IMR-90 (cell line): ENCODE results near the gene EIF3A. TPM values are rescaled to one million over a fixed set of nuclear protein-coding genes. Genes with fewer than 3 reads are reported as not detected.

ENCODE experiments used
- ATAC-seq: fragments of 200-7000 bp; cut with Tn5 transposase; 2 replicates; pipeline ENCODE4 v1.9.1; 2020; ENCODE audit warnings: low read depth, mild to moderate bottlenecking, moderate library complexity
- BruUV-seq: library from RNA; stranded (reverse); fragments of 400-500 nt; replicated peaks from 2 replicates; lab custom pipeline; 2021; lab: Mats Ljungman, UMichigan
- CTCF ChIA-PET: fragments of 300-600 bp; formaldehyde crosslinking; extraction: SDS; loops from one replicate; lab custom pipeline; 2021; ENCODE audit warnings: antibody characterized with exemption; lab: Yijun Ruan, JAX
- POLR2A ChIA-PET: fragments of 300-600 bp; sonication (Branson Sonifier 250); formaldehyde crosslinking; loops from one replicate; lab custom pipeline; 2022; ENCODE audit warnings: antibody characterized with exemption; ENCODE audit not compliant: unreplicated experiment; lab: Charles Lee
- DNase-seq: peaks from one replicate; pipeline ENCODE4 v3.0.0; 2013
- H2AFZ ChIP-seq: replicated peaks from 2 replicates; pipeline ENCODE3; 2013; ENCODE audit warnings: low read length, mild to moderate bottlenecking; ENCODE audit not compliant: poor library complexity
- H2AK5ac ChIP-seq: 2 replicates; pipeline ENCODE4 v1.6.1; 2013; ENCODE audit warnings: low read depth, low read length, inconsistent platforms
- H2AK9ac ChIP-seq: replicated peaks from 2 replicates; pipeline ENCODE3; 2013; ENCODE audit warnings: mild to moderate bottlenecking, low read depth, low read length, moderate library complexity; ENCODE audit not compliant: poor library complexity
- H2BK120ac ChIP-seq: 2 replicates; pipeline ENCODE4 v1.6.1; 2013; ENCODE audit warnings: low read depth, low read length, inconsistent platforms
- H2BK15ac ChIP-seq: 3 replicates; pipeline ENCODE4 v1.6.1; 2013; ENCODE audit warnings: low read depth, low read length, inconsistent platforms
- H2BK20ac ChIP-seq: 2 replicates; pipeline ENCODE4 v1.6.1; 2013; ENCODE audit warnings: low read depth, mild to moderate bottlenecking, inconsistent platforms, low read length, moderate library complexity
- H2BK5ac ChIP-seq: 2 replicates; pipeline ENCODE4 v1.6.1; 2013; ENCODE audit warnings: mild to moderate bottlenecking, low read depth, low read length, inconsistent platforms; ENCODE audit not compliant: poor library complexity, severe bottlenecking
- H3K14ac ChIP-seq: replicated peaks from 2 replicates; pipeline ENCODE4 v1.6.1; 2013; ENCODE audit warnings: low read depth, low read length, inconsistent platforms
- H3K18ac ChIP-seq: 2 replicates; pipeline ENCODE4 v1.6.1; 2013; ENCODE audit warnings: low read depth, low read length, control low read depth
- H3K23ac ChIP-seq: 2 replicates; pipeline ENCODE4 v1.6.1; 2013; ENCODE audit warnings: low read depth, low read length, inconsistent platforms
- H3K27ac ChIP-seq: 2 replicates; pipeline ENCODE4 v1.5.1; 2013; ENCODE audit warnings: mild to moderate bottlenecking, control low read depth, low read length; ENCODE audit not compliant: insufficient read depth
- H3K27me3 ChIP-seq: 2 replicates; pipeline ENCODE4 v1.6.1; 2013; ENCODE audit warnings: low read length; ENCODE audit not compliant: control insufficient read depth, insufficient read depth
- H3K36me3 ChIP-seq: 2 replicates; pipeline ENCODE4 v1.6.1; 2013; ENCODE audit warnings: low read length, mixed read lengths; ENCODE audit not compliant: control insufficient read depth, insufficient read depth
- H3K4ac ChIP-seq: 2 replicates; pipeline ENCODE4 v1.6.1; 2013; ENCODE audit warnings: low read depth, low read length, inconsistent platforms
- H3K4me1 ChIP-seq: 2 replicates; pipeline ENCODE4 v1.6.1; 2013; ENCODE audit warnings: low read length, mixed read lengths; ENCODE audit not compliant: control insufficient read depth, insufficient read depth
- H3K4me2 ChIP-seq: 2 replicates; pipeline ENCODE4 v1.6.1; 2013; ENCODE audit warnings: low read depth, mild to moderate bottlenecking, control low read depth, low read length, moderate library complexity
- H3K4me3 ChIP-seq: 2 replicates; pipeline ENCODE4 v1.5.1; 2013; ENCODE audit warnings: low read depth, mild to moderate bottlenecking, control low read depth, low read length, moderate library complexity; ENCODE audit not compliant: insufficient read depth
- H3K56ac ChIP-seq: 2 replicates; pipeline ENCODE4 v1.6.1; 2013; ENCODE audit warnings: low read length, inconsistent platforms; ENCODE audit not compliant: insufficient read depth; ENCODE audit errors: extremely low read depth
- H3K79me1 ChIP-seq, 2 experiments: 2 replicates each; pipeline ENCODE4 v1.6.1; 2013; ENCODE audit warnings: low read length in 2 of 2, inconsistent platforms in 1 of 2, low read depth in 1 of 2
- H3K9ac ChIP-seq: 2 replicates; pipeline ENCODE4 v1.6.1; 2013; ENCODE audit warnings: low read depth, low read length, control low read depth
- H3K9me1 ChIP-seq: 2 replicates; pipeline ENCODE4 v1.6.1; 2013; ENCODE audit warnings: low read length, inconsistent platforms; ENCODE audit not compliant: insufficient read depth
- H3K9me3 ChIP-seq: 2 replicates; pipeline ENCODE4 v1.6.1; 2013; ENCODE audit warnings: low read length; ENCODE audit not compliant: control insufficient read depth, insufficient read depth
- H4K20me1 ChIP-seq: 2 replicates; pipeline ENCODE4 v1.6.1; 2013; ENCODE audit warnings: low read length, inconsistent platforms; ENCODE audit not compliant: insufficient read depth
- H4K5ac ChIP-seq: 2 replicates; pipeline ENCODE4 v1.6.1; 2013; ENCODE audit warnings: mild to moderate bottlenecking, low read depth, low read length, control low read depth
- H4K8ac ChIP-seq, 2 experiments: 2 replicates each; pipeline ENCODE4 v1.6.1; 2013; ENCODE audit warnings: low read depth in 2 of 2, low read length in 2 of 2, control low read depth in 1 of 2, inconsistent platforms in 1 of 2
- H4K91ac ChIP-seq: 2 replicates; pipeline ENCODE4 v1.6.1; 2013; ENCODE audit warnings: low read depth, low read length, inconsistent platforms; ENCODE audit not compliant: insufficient read depth
- CEBPB ChIP-seq: IDR thresholded peaks from 2 replicates; pipeline ENCODE4 v1.6.1; 2012; ENCODE audit warnings: low read depth, low read length, improper control_type of control experiment
- CHD1 ChIP-seq: IDR thresholded peaks from 2 replicates; pipeline ENCODE4 v1.6.1; 2012; ENCODE audit warnings: low read depth, low read length, improper control_type of control experiment
- ELK1 ChIP-seq: fragments of 150-350 bp; IDR thresholded peaks from 2 replicates; pipeline ENCODE4 v1.6.1; 2016; ENCODE audit warnings: low read depth, mild to moderate bottlenecking, low read length, moderate library complexity, borderline replicate concordance
- FOS ChIP-seq: fragments of 150-350 bp; IDR thresholded peaks from 2 replicates; pipeline ENCODE4 v1.6.1; 2016; ENCODE audit warnings: low read depth, low read length
- MAFK ChIP-seq: IDR thresholded peaks from 2 replicates; pipeline ENCODE4 v1.6.1; 2012; ENCODE audit warnings: low read depth, low read length, improper control_type of control experiment
- MAZ ChIP-seq: IDR thresholded peaks from 2 replicates; pipeline ENCODE4 v1.6.1; 2012; ENCODE audit warnings: low read depth, mild to moderate bottlenecking, low read length, improper control_type of control experiment, moderate library complexity, borderline replicate concordance
- NFE2L2 ChIP-seq: fragments of 150-350 bp; IDR thresholded peaks from 2 replicates; pipeline ENCODE4 v1.6.1; 2016; ENCODE audit warnings: low read depth, mild to moderate bottlenecking, low read length
- POLR2A ChIP-seq: IDR thresholded peaks from 2 replicates; pipeline ENCODE4 v1.6.1; 2012; ENCODE audit warnings: mild to moderate bottlenecking, low read depth, low read length
- RAD21 ChIP-seq: IDR thresholded peaks from 2 replicates; pipeline ENCODE4 v1.6.1; 2012; ENCODE audit warnings: low read length, improper control_type of control experiment
- SMC3 ChIP-seq: fragments of 150-350 bp; IDR thresholded peaks from 2 replicates; pipeline ENCODE4 v1.6.1; 2016; ENCODE audit warnings: low read depth, mild to moderate bottlenecking, antibody characterized with exemption, low read length, moderate library complexity
- USF2 ChIP-seq: fragments of 150-350 bp; IDR thresholded peaks from 2 replicates; pipeline ENCODE4 v1.6.1; 2017; ENCODE audit warnings: mild to moderate bottlenecking, antibody characterized with exemption, low read length, low read depth
- WGBS, 2 experiments: methylation state at CpG; one replicate each; pipeline versions ENCODE4 v1.1.5 to v1.1.7; 2013; ENCODE audit warnings: missing lambda C conversion rate in 2 of 2; ENCODE audit not compliant: insufficient read length in 1 of 2; ENCODE audit errors: extremely low coverage in 2 of 2; 5-methylcytosine and 5-hydroxymethylcytosine counted together
- dilution Hi-C: fragments of 300-500 bp; cut with HindIII; formaldehyde crosslinking; loops from one replicate; pipeline ENCODE4 v1.14.3; 2018; ENCODE audit warnings: low sequenced_read_pairs; ENCODE audit not compliant: unreplicated experiment
- in situ Hi-C: fragments of 300-500 bp; cut with MboI; formaldehyde crosslinking; loops from 3 replicates; pipeline ENCODE4 v1.14.3; 2019; ENCODE audit warnings: low sequenced_read_pairs, inconsistent platforms, mixed read lengths
- intact Hi-C: fragments of 100-400 bp; cut with micrococcal nuclease; formaldehyde crosslinking; loops from 2 replicates; pipeline ENCODE4 v1.10.0; 2022
- polyA plus RNA-seq, 3 experiments: library from polyadenylated mRNA; depleted of rRNA; stranded (reverse); fragments of >200 nt; gene quantifications; 2 replicates each; pipeline ENCODE4 v1.2.3, GENCODE V29; 2012; ENCODE audit warnings: low replicate concordance in 1 of 3
- total RNA-seq: library from RNA; depleted of rRNA; stranded (reverse); fragments of >200 nt; gene quantifications from 2 replicates; pipeline ENCODE4 v1.2.3, GENCODE V29; 2012

Gene EIF3A
- total and polyA plus RNA-seq, 2 of the 4 experiments (the other 2 are of a cell fraction): 49.6 to 145 TPM

GRCh38 chr10:119006451-119007210 lies 74.0 kb downstream of the EIF3A start (continued):
- TF ChIP-seq USF2 (no peak; the same call in 1 of the 2 replicates), MAZ (no peak)

DNA sequence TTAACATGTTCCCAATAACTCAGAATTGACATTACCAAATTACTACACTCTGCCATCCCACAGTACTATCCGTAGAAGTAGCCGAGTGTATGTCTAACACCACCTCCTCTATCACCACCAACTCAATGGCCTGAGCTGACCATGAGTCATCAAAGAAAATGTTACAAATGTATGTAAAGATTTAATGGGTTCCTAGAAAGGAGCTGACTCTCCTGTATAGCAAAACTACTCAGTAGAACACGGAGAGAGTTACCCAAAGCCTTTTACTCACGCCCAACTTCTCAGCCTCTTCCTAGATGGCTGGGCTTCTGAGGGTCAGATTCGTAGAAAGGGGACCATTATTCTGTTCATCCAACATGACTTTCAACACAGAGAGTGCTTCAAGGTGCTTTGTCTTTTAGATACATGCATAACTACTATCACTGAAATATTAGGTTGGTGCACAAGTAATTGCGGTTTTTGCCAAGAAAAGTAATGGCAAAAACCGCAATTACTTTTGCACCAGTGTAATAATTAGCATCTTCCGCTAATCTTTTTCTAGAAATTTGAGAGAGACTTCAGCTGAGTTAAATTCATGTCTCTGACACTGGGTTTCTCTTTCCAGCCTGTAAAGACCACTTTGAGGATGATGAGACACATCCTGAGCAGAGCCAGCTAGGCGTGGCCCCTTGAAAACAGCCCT lies 75.1 kb downstream of the EIF3A start:
- Histone ChIP-seq H2AFZ (no peak overlapping the region), H3K36me3 (no peaks in the 10 kb centered on the region), H2AK9ac (no peak overlapping the region), H3K9me1 (peaks cover 13% of the 10 kb centered on the region), H3K56ac (no peak overlapping the region), H4K8ac (no peak overlapping the region), H4K91ac (no peak overlapping the region), H3K14ac (no peak overlapping the region), H3K4ac (no peak overlapping the region), H2BK120ac (no peak overlapping the region), H3K4me1 (peaks cover 12% of the 10 kb centered on the region), H4K20me1 (peaks cover 15% of the 10 kb centered on the region), H3K27ac (no peak overlapping the region), H3K23ac (no peak overlapping the region), H3K27me3 (peaks cover 31% of the 10 kb centered on the region), H3K4me3 (no peak overlapping the region), H3K4me2 (peak overlapping the region; percentile 55; the same call in 1 of the 2 replicates), H2BK20ac (no peak overlapping the region), H4K5ac (no peak overlapping the region), H2AK5ac (peak overlapping the region; percentile 44; the same call in 1 of the 2 replicates), H2BK5ac (no peak overlapping the region), H2BK15ac (no peak overlapping the region), H3K9ac (no peak overlapping the region), H3K9me3 (peaks cover 3% of the 10 kb centered on the region; the same call in 1 of the 2 replicates), H3K79me1 (no peaks in the 10 kb centered on the region), H3K18ac (no peak overlapping the region)
- no CpG with 5 or more reads among the region's 9 CpGs for WGBS, 2 experiments
- ChIA-PET POLR2A (no interaction called here), CTCF (interaction anchor here (1.1 kb wide), 1 partner anchor 20 kb away, joined by 3 read pairs; no protein-coding TSS in a partner anchor)
- in situ Hi-C loops (no loop called here), dilution Hi-C loops (no loop called here), intact Hi-C loops (loop anchor here (1.0 to 5.0 kb wide), 2 partner anchors 250 to 438 kb away; no protein-coding TSS in a partner anchor)
- no peak for ATAC-seq
- no TSS peak for BruUV-seq
- peak; percentile 49 for DNase-seq
- TF ChIP-seq CEBPB (no peak), SMC3 (no peak), MAZ (no peak), FOS (no peak), USF2 (no peak), CHD1 (no peak), NFE2L2 (no peak), ELK1 (no peak), MAFK (no peak), RAD21 (no peak), POLR2A (no peak)
